Umbilical cord (tissue), 2 donors: ENCODE results near the gene VPS41. TPM values are rescaled to one million over a fixed set of nuclear protein-coding genes. Genes with fewer than 3 reads are reported as not detected.
"Not testable (repeated sequence)": the region's sequence is repeated elsewhere in the genome, so short reads cannot be mapped to it uniquely, and the experiment has no call there.

Source experiments
- DNase-seq: peaks from one replicate; pipeline ENCODE4 v3.0.0-alpha.2; 2015; ENCODE audit warnings: low spot score
- total RNA-seq: library from RNA; depleted of rRNA; stranded (reverse); fragments of >200 nt; gene quantifications from one replicate; pipeline ENCODE4 v1.2.3, GENCODE V29; 2014; ENCODE audit warnings: low replicate concordance; ENCODE audit not compliant: insufficient read depth

Gene VPS41
- total RNA-seq = 30.8 TPM

GRCh38 chr7:38908759-38909335, at the start of gene VPS41:
Gene VPS41, minus strand, starts transcription at chr7:38909191. Its CDS starts 17 bp downstream, at chr7:38909174.
- DNase-seq = peak; percentile 88

GRCh38 chr7:38955892-38956291, 46.9 kb upstream of the VPS41 start:
- DNase-seq = no peak

DNA sequence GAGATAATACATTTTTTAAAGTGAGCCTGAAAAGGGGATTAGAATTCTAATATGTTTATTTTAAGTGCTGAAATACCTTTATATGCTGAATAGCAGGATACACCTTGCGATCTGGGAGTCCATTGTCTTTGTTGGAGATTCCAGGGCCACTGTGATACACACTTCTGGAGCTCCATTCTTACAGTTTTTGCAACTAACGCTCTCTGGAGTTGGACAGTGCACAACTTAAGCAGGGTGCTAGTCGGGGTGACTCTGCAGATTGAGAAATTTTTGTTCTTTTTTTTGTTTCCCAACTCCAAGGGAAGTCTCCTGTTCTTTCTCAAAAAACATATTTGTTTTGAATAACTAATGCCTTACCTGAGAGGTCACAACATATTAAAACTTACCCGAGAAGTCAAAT, 45.0 kb upstream of the VPS41 start:
- DNase-seq = no peak

DNA sequence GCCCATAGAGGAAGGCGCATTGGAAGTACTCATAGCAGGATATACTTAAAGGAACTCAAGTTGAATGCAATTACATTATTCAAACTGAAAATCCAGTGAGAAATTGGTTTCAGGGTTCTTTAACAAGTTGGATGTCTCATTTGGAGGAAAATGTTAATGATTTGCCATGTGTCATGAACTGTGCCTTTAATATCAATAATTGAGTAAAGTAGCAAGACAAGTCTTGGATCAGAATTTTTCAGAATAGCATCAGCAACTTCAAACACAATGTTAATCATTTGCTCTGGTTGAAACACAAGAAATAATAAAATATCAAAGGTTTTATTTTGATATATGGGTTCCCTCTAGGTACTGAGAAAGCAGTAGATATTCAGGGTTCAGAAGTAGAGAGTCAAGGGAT, 44.2 kb upstream of the VPS41 start:
- no peak for DNase-seq

GRCh38 chr7:38951213-38951612, 42.2 kb upstream of the VPS41 start:
- DNase-seq = no peak

- DNase-seq = no peak
Observed at GRCh38 chr7:38950309-38950708, 41.3 kb upstream of the VPS41 start.

GRCh38 chr7:38947541-38947940, 38.5 kb upstream of the VPS41 start:
- not testable (repeated sequence) for DNase-seq

DNA sequence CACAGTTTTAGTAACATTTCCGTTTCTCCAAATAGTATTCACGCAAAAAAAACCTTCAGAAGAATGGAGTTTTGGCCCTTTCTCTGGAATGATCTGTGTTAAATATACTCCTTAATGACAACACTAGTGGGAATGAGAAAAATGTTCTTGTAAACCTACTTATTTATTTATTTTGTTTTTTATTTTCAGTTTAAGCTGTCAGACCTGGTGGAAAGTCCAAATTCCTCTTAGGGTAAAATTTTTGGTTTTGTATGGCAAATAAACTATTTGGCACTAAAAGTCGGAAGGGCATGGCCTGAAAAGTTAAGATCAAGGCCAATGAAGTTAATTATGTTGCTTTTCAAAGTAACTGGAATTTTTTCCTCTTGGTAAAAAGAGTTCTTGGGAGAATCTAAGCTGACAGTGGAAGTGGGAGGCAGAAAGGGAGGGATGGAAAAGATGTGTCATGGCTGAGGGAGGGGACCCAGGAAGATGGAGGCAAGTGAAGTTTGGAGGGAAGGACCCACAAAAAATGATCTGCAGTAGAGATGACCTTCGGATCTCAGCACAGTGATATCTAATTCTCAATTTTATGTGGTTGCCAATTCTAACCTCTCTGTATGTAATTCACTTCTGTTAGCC, 33.5 kb upstream of the VPS41 start:
- no peak for DNase-seq

- no peak for DNase-seq
Observed at GRCh38 chr7:38940774-38941173, 31.8 kb upstream of the VPS41 start.

GRCh38 chr7:38938589-38938988, 29.6 kb upstream of the VPS41 start:
- DNase-seq = no peak

GRCh38 chr7:38938001-38938485, 29.1 kb upstream of the VPS41 start:
- no peak for DNase-seq

DNA sequence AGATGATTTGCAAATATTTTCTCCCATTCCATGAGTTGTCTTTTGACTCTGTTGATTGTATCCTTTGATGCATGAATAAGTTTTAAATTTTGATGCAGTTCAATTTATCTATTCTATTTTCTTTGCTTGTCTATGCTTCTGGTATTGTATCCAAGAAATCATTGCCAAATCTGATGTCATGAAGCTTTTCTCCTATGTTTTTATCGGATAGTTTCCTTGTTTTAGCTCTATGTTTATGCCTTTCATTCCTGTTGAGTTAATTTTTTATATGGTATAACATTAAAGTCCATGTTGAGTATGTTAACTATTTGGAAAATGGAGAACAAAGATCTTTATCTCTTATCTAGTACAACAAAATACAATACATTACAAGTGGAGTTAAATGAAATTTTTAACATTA, 27.6 kb upstream of the VPS41 start:
- no peak for DNase-seq

DNA sequence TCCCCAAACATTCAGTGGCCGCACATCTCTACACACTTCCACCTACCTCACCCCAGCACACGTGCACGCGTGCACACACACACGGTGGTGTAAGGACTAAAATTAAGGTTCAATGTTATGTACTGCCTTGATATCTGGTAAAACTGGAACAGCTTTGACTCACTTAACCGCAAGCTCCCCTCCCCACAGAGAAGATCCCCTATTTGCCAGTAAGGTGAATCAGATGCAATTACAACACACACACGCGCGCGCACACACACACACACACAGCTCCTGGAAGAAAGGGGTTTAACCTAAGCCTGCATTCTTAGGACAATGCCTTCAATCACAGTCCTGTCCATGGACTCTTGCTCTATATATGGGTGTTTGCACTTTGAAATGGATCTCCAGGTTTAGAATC, 25.5 kb upstream of the VPS41 start:
- DNase-seq = no peak

GRCh38 chr7:38934051-38934450, 25.1 kb upstream of the VPS41 start:
- DNase-seq = no peak

GRCh38 chr7:38932509-38933168, 23.6 kb upstream of the VPS41 start:
- peak; percentile 72 for DNase-seq

- peak; percentile 5 for DNase-seq
Observed at GRCh38 chr7:38929460-38930171, 20.6 kb upstream of the VPS41 start.

GRCh38 chr7:38928506-38928905, 19.5 kb upstream of the VPS41 start:
- DNase-seq = no peak

- no peak for DNase-seq
Observed at GRCh38 chr7:38927751-38928150, 18.8 kb upstream of the VPS41 start.

DNA sequence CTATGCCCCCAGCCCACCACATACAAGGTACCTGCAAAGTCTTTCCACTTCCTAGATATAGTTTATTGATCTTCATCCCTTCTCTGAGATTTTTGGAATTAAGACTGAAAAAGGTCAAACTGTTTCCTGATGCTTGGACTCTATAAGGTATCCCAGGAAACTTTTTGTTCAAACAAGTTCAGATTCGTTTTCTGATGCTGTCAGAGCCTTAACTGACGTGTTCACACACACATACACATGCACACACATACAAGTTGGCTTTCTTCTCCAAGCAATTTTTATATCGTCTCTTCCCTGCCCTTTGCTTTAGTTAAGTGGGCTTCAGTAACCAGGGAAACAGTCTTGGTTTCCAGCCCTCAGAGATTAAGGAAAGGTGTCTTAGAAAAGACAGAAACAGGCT, 11.7 kb upstream of the VPS41 start:
- no peak for DNase-seq

- DNase-seq = no peak
Observed at GRCh38 chr7:38916396-38916795, 7.4 kb upstream of the VPS41 start.

DNA sequence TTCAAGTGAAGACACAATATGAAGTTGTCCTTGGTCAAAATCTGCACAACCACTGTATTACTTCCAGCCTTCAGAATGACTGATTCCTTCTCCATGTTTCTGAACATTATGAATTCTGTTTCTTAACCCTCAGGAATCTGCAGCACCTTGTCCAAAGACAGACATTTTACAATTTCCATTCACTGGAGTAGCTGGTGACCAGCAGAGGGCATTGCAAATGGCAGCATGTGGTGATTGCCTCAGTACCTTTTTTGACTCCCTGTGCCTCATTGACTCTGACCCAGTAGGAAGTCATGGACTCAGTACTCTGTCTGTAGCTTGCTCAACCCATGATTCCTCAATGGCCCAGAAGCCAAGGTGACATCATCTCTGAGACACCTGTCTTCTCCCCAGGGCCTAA, 879 bp upstream of the VPS41 start:
- no peak for DNase-seq

DNA sequence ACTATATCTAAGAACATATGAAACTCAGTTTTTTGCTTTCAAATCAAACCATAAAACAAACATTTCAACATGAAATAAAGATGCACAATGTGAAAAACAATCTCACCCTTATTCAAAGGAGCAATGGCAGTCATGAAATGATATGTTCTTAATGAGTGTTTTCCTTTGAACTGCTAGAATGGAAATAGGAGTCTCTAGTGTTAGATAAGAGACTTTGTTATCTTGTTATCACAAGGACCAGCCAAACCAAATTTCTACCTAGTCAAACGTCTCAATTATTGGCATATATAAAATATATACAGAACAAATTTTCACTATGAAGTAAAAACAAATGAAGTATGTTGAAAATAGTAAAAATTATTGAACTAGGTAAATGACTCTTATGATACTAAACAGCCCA, 1.2 kb downstream of the VPS41 start:
- no peak for DNase-seq
